Stimulated activated naive CD4-positive, alpha-beta T cell treated with Interleukin-2 at 50 U/mL for 16 hours (primary cell): ENCODE measurements around the gene FKRP.
A peak's percentile ranks its signal among the peaks of the same experiment; 100 is the strongest.
"Not testable (repeated sequence)": the region's sequence is repeated elsewhere in the genome, so short reads cannot be mapped to it uniquely, and the experiment has no call there.

Source experiments
- DNase-seq: peaks from one replicate; lab custom pipeline; 2025; lab: John Stamatoyannopoulos, UW

Gene FKRP, protein sequence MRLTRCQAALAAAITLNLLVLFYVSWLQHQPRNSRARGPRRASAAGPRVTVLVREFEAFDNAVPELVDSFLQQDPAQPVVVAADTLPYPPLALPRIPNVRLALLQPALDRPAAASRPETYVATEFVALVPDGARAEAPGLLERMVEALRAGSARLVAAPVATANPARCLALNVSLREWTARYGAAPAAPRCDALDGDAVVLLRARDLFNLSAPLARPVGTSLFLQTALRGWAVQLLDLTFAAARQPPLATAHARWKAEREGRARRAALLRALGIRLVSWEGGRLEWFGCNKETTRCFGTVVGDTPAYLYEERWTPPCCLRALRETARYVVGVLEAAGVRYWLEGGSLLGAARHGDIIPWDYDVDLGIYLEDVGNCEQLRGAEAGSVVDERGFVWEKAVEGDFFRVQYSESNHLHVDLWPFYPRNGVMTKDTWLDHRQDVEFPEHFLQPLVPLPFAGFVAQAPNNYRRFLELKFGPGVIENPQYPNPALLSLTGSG

DNA sequence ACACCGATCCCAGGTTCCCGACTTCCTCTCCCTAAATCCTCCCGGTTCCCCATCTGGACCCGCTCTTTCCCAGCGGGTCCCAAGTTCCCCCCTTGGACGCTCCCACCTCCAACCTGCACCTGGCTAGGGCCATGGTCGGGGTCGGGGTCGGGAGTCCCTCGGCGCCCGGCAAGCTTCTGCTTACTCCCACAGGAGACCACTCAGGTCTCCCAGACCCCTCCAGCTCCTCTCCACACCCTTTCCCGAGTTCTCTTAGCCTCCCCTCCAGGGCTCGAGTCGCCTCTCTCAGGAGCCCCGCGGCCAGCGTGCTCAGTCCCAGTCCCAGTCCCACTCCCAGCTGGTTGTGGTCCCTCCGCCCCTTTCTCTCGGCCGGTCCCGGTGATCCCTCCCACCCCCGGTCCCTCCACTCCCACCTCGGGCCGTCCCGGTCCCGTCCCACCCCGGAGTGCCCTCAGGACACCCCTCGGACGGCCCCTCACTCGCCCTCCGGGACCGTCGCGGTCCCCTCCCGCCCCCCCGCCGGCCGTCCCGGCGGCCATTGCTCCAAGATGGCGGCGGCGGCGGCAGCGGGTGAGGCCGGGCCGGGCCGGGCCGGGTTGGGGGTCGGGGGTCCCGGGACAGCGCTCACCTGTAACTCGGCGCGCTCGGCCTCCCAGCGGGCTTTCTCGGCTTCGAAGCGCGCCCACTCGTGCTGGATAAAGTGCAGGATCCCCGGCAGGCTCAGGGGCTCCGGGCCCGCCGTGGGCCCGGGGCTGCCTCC is at the start of gene FKRP:
FKRP (plus strand) TSS at position 537 of the 760 bp plus-strand sequence. CDS start 9,394 bp downstream, outside the sequence.
- DNase-seq, result peak; percentile 12

DNA sequence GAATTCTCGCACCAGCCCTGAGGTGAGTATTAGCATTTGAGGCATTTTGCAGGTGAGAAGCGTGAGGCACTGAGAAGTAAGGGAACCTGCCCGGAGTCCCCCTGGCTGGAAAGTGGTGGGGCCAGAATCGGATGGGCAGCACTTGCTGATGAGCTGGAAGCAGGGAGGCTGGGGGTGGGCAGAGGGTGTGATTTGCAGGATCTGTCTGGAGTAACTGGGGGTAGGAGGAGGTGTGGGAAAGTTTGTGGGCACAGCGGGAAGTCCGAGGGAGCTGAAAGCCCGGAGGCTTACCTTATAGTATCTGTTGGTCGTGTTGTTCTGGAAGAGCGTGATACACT is 49.0 kb upstream of the FKRP start:
- no peak for DNase-seq

GRCh38 chr19:46697204-46697960 is 48.5 kb upstream of the FKRP start:
- DNase-seq, result no peak

DNA sequence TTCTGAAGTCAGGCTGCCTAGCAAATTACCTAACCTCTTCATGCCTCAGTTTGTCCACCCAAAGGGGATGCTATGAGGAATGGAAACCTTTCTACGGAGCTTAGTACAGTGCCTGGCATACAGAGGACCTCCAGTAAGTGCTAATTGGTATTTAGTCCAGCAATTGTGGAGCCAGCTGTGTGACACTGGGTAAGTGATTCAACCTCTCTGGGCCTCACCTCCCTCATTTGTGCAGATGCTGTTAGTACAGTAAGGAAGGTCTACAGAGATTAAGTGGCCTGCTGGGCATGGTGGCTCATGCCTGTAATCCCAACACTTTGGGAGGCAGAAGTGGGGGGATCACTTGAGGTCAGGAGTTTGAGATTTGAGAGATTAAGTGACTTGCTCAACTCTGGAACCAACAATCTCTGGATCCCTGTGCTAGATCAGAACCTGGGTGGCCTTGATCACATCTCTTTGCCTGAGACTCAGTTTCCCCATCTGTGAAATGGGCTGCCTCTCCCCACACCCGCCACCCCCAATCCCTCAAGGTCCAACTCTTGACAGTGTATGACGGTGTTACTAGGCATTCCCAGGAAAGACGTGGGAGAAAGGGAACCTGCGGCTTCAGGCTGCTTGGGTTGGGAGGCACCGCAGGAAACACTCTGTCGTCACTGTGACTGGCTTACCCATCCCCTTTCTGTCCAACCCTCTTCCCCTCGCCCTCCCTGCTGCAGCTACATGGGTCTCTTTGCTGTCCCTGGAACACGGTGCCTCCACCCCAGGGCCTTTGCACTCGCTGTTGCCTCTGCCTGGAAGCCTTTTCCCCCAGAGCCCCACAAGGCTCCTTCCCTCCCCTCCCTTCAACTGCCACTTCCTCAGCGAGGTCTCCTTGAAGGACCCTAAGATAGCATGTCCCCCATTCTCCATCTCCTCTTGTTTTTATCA is 47.2 kb upstream of the FKRP start:
- DNase-seq, result no peak

DNA sequence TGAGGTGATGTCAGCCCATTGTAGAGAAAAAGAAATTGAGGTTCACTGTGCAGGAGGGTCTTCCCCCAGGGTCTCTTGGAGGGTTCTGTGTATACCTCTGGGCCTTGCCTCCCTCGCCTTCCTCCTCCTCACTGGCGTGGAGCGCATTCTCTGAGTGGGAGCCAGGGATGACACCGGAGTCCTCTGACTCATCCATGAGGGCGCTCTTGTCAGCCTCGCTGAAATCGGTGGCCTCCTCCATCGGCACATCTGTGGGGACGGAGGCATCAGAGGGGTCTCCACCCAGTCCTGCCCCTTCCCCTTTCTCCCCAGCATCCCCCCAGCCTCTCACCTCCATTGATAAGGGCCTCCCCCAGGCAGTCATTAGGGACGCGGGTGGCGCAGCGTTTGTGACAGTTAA is 45.2 kb upstream of the FKRP start:
- no peak for DNase-seq

DNA sequence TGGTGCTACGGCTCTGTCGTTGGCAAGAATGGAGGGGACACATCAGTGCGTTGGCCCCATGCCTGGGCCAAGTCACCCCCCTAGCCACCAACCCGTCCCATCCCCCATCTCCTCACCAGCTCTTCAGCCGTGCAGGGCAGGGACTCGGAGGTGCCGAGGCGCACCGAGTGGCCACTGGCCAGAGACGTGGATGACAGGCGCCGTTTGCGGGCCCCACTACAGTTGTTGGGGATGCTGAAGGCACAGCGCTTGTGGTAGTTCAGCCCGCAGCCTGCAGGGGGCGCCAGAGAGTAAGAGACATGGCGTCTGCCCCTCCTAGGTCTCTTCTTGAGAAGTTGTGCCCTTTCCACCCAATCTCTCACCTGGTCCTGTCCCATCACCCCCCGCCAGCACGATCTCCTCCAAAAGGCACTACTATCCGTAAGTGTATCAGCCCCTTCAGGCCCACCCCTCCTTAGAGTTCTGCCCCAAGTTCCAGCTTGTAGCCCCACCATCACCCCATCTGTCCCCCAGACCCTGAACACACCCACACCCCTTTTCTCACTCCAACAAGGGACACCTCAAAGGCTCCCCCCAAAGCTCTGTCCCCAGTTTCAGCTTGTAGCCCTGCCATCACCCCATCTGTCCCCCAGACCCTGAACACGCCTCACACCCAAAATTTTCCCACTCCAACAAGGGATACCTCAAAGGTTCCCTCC is 41.3 kb upstream of the FKRP start:
- peak; percentile 78 for DNase-seq

- DNase-seq, result no peak
Measured at GRCh38 chr19:46710687-46711086, 35.2 kb upstream of the FKRP start.

GRCh38 chr19:46712768-46713338 is 33.0 kb upstream of the FKRP start:
- not testable (repeated sequence) for DNase-seq

- DNase-seq, result peak; percentile 78
Measured at GRCh38 chr19:46713781-46714443, 31.9 kb upstream of the FKRP start.

DNA sequence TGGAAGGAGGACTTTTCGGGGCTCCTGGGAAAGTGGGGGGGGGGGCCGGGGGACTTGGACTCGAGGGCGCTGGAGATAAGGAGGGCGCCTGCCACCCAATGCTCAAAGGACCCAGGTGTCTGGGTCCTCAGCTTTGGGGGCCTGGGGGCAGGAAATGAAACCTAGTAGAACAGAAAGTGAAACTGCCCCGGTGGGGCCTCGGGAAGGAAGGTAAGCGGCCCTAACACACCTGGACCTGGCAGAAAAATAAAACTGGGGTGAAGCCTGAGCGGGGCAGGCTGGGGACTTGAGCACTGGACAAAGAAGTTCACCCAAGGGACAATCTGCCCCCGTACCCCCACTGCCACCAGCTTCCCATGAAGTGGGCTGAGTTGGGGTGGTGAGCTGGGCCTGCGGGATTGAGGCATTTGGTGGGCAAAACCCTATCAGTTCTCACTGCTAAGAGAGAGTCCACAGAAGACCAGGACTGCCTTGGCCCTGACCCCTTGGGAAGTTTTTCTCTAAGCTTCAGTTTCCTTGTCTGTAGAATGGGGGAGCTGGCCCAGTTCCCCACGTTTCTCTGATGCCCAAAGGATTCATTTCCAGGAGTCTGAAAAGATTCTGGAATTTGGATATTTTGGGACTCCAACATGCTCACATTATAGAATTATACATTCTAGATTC is 31.3 kb upstream of the FKRP start:
- DNase-seq, result peak; percentile 71

GRCh38 chr19:46715620-46715974 is 30.3 kb upstream of the FKRP start:
- DNase-seq, result no peak

- DNase-seq, result no peak
Measured at GRCh38 chr19:46715975-46716671, 29.7 kb upstream of the FKRP start.

GRCh38 chr19:46716672-46717033 is 29.2 kb upstream of the FKRP start:
- DNase-seq, result no peak

DNA sequence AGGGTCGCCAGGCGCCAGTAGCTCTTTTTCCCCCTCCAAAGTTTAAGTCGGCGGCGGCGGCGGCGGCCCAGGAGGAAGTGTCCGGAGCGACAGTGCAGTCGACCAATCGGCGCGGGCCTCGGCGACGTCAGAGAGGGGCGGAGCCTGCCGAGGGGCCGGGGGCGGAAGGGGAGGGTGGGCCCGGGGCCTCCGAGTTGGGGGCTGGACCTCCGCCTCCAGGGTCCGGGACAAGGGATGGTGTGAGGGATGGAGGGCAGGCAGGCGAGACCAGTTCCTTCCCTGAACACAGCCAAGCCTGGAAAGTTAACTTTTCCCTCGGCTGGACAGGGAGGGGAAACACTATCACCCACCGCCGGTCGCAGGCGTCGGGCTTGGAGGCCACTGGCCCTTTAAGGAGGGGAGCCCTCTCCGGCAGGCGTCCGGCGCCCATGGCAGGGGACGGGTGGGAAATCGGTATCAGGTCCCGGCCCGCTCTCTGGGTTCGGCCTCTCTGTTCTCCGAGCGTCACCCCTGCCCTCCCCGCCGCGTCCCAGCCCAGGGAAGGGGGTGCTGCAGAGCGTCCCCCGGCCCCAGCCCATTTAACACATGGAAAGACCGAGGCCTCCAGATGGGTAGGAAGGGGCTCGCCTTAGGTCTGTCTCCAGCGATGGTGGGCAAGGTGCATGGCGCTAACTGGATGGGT is 28.7 kb upstream of the FKRP start, which contains the start of gene PRKD2:
PRKD2 (minus strand) TSS at position 81 of the 682 bp plus-strand sequence. CDS start 744 bp downstream, outside the sequence.
- peak; percentile 86 for DNase-seq

DNA sequence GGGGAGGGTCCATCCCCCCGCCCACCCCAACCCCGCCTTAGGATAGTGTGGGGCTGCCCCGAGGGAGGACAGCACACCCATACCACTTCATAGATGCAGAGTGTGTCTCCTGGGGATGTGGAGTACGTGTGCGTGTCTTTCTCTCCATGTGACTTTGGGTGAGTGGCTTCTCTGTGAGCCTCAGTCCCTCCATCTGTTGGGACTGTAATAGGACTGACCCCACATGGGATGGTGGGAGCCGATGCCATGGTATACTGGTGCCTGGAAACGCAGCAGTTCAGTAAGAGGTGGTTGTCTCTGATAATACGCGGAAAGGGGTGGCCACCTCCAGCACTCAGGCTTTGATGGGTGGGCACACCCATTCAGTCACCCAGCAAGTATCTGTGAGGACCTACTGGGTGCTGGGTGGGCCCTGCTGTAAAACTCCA is 28.1 kb upstream of the FKRP start:
- no peak for DNase-seq

GRCh38 chr19:46718157-46718933 is 27.5 kb upstream of the FKRP start:
- DNase-seq, result peak; percentile 42

- no peak for DNase-seq
Measured at GRCh38 chr19:46718934-46719622, 26.8 kb upstream of the FKRP start.
